HS-27A (cell line): ENCODE results near the gene LRRC27.
"Not testable (repeated sequence)": the region's sequence is repeated elsewhere in the genome, so short reads cannot be mapped to it uniquely, and the experiment has no call there.

Source experiments
- DNase-seq: peaks from one replicate; pipeline ENCODE4 v3.0.0-alpha.2; 2012; ENCODE audit warnings: low read depth, missing footprints

The LRRC27 gene

GRCh38 chr10:132337854-132338253 lies 5.9 kb downstream of the LRRC27 start:
- DNase-seq, result not testable (repeated sequence)

- DNase-seq, result no peak
Measured at GRCh38 chr10:132338876-132339275, 6.9 kb downstream of the LRRC27 start.

GRCh38 chr10:132339276-132339675 lies 7.3 kb downstream of the LRRC27 start:
- DNase-seq, result no peak

GRCh38 chr10:132341017-132341416 lies 9.0 kb downstream of the LRRC27 start:
- DNase-seq, result no peak

GRCh38 chr10:132341781-132342180 lies 9.8 kb downstream of the LRRC27 start:
- no peak for DNase-seq

- DNase-seq, result no peak
Measured at GRCh38 chr10:132342553-132342952, 10.6 kb downstream of the LRRC27 start.

GRCh38 chr10:132344386-132344785 lies 12.4 kb downstream of the LRRC27 start:
- no peak for DNase-seq

GRCh38 chr10:132345345-132345744 lies 13.4 kb downstream of the LRRC27 start:
- no peak for DNase-seq

- DNase-seq, result no peak
Measured at GRCh38 chr10:132346806-132347205, 14.8 kb downstream of the LRRC27 start.

- no peak for DNase-seq
Measured at GRCh38 chr10:132347211-132347930, 15.4 kb downstream of the LRRC27 start.

- DNase-seq, result no peak
Measured at GRCh38 chr10:132347931-132348267, 15.9 kb downstream of the LRRC27 start.

GRCh38 chr10:132349766-132350165 lies 17.8 kb downstream of the LRRC27 start:
- DNase-seq, result no peak

- DNase-seq, result no peak
Measured at GRCh38 chr10:132350391-132350790, 18.4 kb downstream of the LRRC27 start.

- no peak for DNase-seq
Measured at GRCh38 chr10:132350946-132351345, 19.0 kb downstream of the LRRC27 start.

GRCh38 chr10:132351611-132352010 lies 19.6 kb downstream of the LRRC27 start:
- DNase-seq, result no peak

GRCh38 chr10:132352462-132353308 lies 20.7 kb downstream of the LRRC27 start:
- not testable (repeated sequence) for DNase-seq

GRCh38 chr10:132353456-132354355 lies 21.7 kb downstream of the LRRC27 start:
- no peak for DNase-seq

GRCh38 chr10:132354356-132355094 lies 22.5 kb downstream of the LRRC27 start:
- no peak for DNase-seq

GRCh38 chr10:132355297-132355696 lies 23.3 kb downstream of the LRRC27 start:
- no peak for DNase-seq

GRCh38 chr10:132355754-132356153 lies 23.8 kb downstream of the LRRC27 start:
- no peak for DNase-seq

- DNase-seq, result no peak
Measured at GRCh38 chr10:132356621-132357195, 24.7 kb downstream of the LRRC27 start.
